Fibroblast of the aortic adventitia (primary cell): ENCODE data around the gene CCDC85A. TPM values are rescaled to one million over a fixed set of nuclear protein-coding genes. Genes with fewer than 3 reads are reported as not detected.

ENCODE experiments used
- DNase-seq: peaks from one replicate; pipeline ENCODE4 v3.0.0-alpha.2; 2010; ENCODE audit warnings: low read depth
- H3K4me3 ChIP-seq: 2 replicates; pipeline ENCODE4 v1.5.1; 2011; ENCODE audit warnings: low read depth, mild to moderate bottlenecking, control low read depth, low read length, moderate library complexity
- total RNA-seq: library from RNA; depleted of rRNA; stranded (reverse); fragments of >200 nt; gene quantifications from 2 replicates; pipeline ENCODE4 v1.2.3, GENCODE V29; 2012; ENCODE audit warnings: low replicate concordance
- TF ChIP-seq, protein P1 (sequence below): IDR thresholded peaks from 2 replicates; pipeline ENCODE4 v1.5.1; 2011; ENCODE audit warnings: mild to moderate bottlenecking, low read length, control low read depth, inconsistent platforms; ENCODE audit not compliant: insufficient read depth

The CCDC85A gene
- total RNA-seq, 1 donor, result 0.45 TPM

DNA sequence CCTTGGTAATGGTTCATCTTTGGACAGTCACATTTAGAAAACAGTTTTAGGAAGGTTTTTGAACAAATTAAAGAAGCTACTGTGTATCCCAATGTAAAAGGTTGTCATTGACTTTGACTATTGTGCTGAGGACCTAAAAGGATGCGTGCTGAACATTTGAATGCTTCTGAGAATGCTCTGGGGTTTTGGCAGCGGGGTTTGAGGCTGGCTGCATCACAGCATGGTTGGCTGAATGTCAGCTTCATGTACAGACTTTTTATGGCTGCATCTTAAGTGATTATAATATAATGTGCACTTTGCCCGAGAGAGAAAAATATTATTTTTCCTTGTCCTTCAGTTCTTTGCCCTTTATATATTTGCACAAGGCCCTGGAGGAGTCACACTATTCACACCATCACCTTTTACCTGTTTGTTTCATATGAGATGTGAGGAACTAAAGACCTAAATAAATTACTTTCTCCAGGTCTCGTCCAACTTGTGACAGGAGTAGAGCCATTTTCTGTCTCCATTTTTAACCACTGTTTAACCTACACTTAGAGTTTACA, 125.9 kb downstream of the CCDC85A start:
- TF ChIP-seq, protein P1, sequence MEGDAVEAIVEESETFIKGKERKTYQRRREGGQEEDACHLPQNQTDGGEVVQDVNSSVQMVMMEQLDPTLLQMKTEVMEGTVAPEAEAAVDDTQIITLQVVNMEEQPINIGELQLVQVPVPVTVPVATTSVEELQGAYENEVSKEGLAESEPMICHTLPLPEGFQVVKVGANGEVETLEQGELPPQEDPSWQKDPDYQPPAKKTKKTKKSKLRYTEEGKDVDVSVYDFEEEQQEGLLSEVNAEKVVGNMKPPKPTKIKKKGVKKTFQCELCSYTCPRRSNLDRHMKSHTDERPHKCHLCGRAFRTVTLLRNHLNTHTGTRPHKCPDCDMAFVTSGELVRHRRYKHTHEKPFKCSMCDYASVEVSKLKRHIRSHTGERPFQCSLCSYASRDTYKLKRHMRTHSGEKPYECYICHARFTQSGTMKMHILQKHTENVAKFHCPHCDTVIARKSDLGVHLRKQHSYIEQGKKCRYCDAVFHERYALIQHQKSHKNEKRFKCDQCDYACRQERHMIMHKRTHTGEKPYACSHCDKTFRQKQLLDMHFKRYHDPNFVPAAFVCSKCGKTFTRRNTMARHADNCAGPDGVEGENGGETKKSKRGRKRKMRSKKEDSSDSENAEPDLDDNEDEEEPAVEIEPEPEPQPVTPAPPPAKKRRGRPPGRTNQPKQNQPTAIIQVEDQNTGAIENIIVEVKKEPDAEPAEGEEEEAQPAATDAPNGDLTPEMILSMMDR, result no peak
- H3K4me3 ChIP-seq, result no peak overlapping the region
- DNase-seq, result no peak

DNA sequence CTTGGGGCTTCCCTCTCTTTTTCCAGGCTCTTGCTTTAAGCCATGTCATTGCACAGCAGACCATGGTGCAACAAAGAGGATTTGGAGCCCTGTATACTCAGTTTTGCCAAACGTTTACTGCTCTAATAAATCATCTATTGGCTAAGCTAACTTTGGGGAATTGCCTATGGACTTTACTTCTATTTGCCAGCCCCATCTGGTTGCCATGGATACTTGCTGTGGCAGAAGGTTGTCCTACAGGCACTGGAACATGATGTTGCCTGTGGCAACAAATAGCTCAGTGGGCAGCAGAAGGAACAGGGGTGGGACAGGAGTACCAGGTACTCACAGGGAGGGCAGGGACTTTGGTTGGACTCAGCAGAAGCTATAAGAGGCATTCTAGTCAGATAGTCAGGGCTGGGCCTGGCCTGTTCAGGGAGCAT, 129.7 kb downstream of the CCDC85A start:
- no peak overlapping the region for H3K4me3 ChIP-seq
- no peak for DNase-seq
- TF ChIP-seq, protein P1, result no peak

DNA sequence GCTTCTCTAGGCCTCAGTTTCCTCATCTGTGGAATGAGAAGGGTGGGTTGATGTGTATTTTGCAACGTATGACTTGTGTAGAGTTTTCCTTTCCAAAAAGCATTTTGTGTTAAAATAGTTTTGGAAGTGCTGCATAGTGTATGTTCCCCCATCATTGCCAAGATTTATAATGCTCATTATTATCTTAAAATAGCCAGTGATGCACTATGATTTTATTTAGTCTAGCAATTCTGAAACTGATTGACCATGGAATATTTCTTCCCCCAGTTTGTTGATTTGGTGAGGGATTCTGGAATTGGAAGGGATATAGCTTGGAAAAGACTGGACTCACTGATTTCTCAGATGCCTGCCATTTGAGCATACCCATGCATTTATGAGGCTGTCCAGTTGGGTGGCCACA, 130.6 kb downstream of the CCDC85A start:
- DNase-seq, result no peak
- TF ChIP-seq, protein P1, result no peak
- H3K4me3 ChIP-seq, result no peak overlapping the region

DNA sequence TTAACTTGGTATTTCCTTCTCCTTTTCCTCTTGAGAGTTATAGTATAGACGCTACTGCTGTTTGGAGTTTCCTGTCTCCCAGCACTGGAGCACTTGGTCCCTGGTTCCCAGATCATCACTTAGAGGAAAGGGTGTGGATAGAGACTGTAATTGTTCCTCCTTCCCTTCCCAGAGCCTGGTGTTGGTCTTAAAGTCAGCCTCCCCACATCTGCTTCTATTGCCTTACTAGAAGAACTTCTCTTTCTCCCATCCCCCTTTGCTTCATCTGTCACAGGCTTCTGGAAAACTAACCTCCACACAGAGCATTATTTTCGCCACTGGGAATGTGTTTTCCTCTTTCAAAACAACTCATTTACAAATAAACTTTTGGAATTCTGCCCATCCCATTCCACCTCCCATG, 131.0 kb downstream of the CCDC85A start:
- TF ChIP-seq, protein P1, result no peak
- H3K4me3 ChIP-seq, result no peak overlapping the region
- no peak for DNase-seq

DNA sequence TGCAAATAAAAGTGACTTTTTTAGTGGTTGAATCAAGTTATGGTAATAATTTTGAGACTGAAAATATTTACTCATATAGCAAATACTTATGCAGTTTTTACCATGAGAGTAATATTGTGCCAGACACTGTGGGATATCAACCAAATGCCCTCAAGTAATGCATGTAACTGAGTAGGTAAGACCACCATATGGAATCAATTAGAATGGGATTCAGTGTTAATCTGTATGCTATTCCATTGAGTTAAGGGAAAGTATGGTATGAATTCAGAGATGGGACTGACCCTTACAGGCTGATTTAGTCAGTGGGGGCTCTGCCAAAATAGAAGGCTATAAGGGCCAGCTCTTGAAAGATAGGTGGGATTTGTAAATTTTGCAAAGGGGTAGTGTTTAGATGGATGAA, 131.6 kb downstream of the CCDC85A start:
- no peak for DNase-seq
- TF ChIP-seq, protein P1, result no peak
- H3K4me3 ChIP-seq, result no peak overlapping the region

DNA sequence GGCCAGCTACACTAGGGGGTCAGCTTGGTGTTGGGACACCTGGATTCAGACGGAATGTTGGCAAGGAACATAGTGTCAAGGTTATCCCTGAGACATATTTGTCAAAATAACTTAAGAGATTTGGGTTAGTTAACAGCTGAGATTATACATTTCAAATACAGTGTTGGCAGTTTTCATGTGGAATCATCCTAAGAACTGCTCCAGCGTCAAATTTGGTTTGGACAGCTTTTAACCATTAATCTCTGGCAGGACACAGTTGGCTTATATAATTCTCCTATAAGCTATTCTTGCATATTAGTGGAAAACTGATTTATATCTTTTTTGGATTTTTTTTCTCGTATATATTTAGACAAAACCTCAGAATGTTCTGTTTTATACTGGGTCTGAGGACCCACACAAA, 132.2 kb downstream of the CCDC85A start:
- no peak for DNase-seq
- H3K4me3 ChIP-seq, result no peak overlapping the region
- TF ChIP-seq, protein P1, result no peak

DNA sequence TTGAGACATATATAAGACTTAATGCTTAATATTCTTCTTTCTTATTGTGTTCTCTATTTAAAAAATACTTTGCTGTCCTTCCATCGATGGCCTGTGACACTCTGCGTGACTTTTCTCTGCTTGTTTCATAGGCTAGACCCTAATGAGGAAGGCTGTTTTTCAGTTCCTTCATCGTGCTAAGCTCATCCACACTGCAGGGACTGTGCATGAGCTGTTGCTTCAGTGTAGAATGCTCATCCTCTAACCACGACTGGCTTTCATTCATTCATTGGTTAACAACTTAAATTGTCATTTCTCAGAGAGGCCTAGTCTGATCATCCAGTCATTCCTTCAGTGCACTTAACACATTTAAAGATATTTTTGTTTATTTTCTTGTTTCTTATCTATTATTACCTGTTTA, 134.4 kb downstream of the CCDC85A start:
- no peak overlapping the region for H3K4me3 ChIP-seq
- DNase-seq, result no peak
- TF ChIP-seq, protein P1, result no peak
